ENCODE data around the gene ARHGAP31. TPM values are rescaled to one million over a fixed set of nuclear protein-coding genes. Genes with fewer than 3 reads are reported as not detected.
A peak's percentile ranks its signal among the peaks of the same experiment; 100 is the strongest.
"Not testable (repeated sequence)": the region's sequence is repeated elsewhere in the genome, so short reads cannot be mapped to it uniquely, and the experiment has no call there.

Gene ARHGAP31
- total RNA-seq, 6 experiments from 2014 or later: 1.6 to 8.7 (median 4.9) TPM

- 47% methylated on average over 6 of the region's 6 CpGs for WGBS (ENCODE audit: insufficient coverage, low coverage, low lambda C conversion rate, missing lambda C conversion rate)
- intact Hi-C loops (cut with DNase I): no loop called here
- H3K4me1 ChIP-seq: peaks cover 0 to 7% (median 0%) of the 10 kb centered on the region in 4 donors
- no peak overlapping the region for H3K27ac ChIP-seq
- peak; percentile 42 to 82 (median 54) for ATAC-seq
- no peaks in the 10 kb centered on the region for H3K9me3 ChIP-seq
- H3K4me3 ChIP-seq: no peak overlapping the region
- TF ChIP-seq POLR2A (IDR thresholded peaks at IDR 0.05) (no peak), CTCF (IDR thresholded peaks at IDR 0.05) (peak in 3 of 4 donors; percentile 22 to 38 (median 30))
- DNase-seq: no peak
- H3K27me3 ChIP-seq: no peaks in the 10 kb centered on the region
- H3K36me3 ChIP-seq: no peaks in the 10 kb centered on the region
Measured at GRCh38 chr3:119352863-119353527, 58.8 kb downstream of the ARHGAP31 start.

- 87% methylated on average over 5 of the region's 5 CpGs for WGBS (ENCODE audit: insufficient coverage, low coverage, low lambda C conversion rate, missing lambda C conversion rate)
Measured at GRCh38 chr3:119355608-119356007, 61.4 kb downstream of the ARHGAP31 start.

GRCh38 chr3:119356646-119357045, 62.5 kb downstream of the ARHGAP31 start:
- no peak overlapping the region for H3K4me3 ChIP-seq
- ATAC-seq (no peak), DNase-seq (no peak)
- H3K27me3 ChIP-seq: no peaks in the 10 kb centered on the region
- H3K4me1 ChIP-seq: no peaks in the 10 kb centered on the region
- no peaks in the 10 kb centered on the region for H3K36me3 ChIP-seq
- H3K9me3 ChIP-seq: no peaks in the 10 kb centered on the region
- TF ChIP-seq POLR2A (IDR thresholded peaks at IDR 0.05) (no peak), CTCF (IDR thresholded peaks at IDR 0.05) (no peak)
- H3K27ac ChIP-seq: no peak overlapping the region
- intact Hi-C loops (cut with DNase I): no loop called here

More at GRCh38 chr3:119355608-119356007, 61.4 kb downstream of the ARHGAP31 start:
- H3K4me1 ChIP-seq; H3K9me3 ChIP-seq; H3K36me3 ChIP-seq; H3K4me3 ChIP-seq; H3K27me3 ChIP-seq; H3K27ac ChIP-seq; DNase-seq; intact Hi-C loops (cut with DNase I); ATAC-seq: not testable (repeated sequence)

- DNase-seq (no peak), ATAC-seq (peak in 2 of 4 donors; percentile 32 to 33)
- no peaks in the 10 kb centered on the region for H3K27me3 ChIP-seq
- H3K27ac ChIP-seq: no peak overlapping the region
- H3K4me1 ChIP-seq: no peaks in the 10 kb centered on the region
- TF ChIP-seq CTCF (IDR thresholded peaks at IDR 0.05) (no peak), POLR2A (IDR thresholded peaks at IDR 0.05) (no peak)
- H3K9me3 ChIP-seq: no peaks in the 10 kb centered on the region
- no peak overlapping the region for H3K4me3 ChIP-seq
- WGBS (ENCODE audit: insufficient coverage, low coverage, low lambda C conversion rate, missing lambda C conversion rate): 33% methylated on average over 6 of the region's 6 CpGs
- intact Hi-C loops (cut with DNase I): no loop called here
- no peaks in the 10 kb centered on the region for H3K36me3 ChIP-seq
Measured at GRCh38 chr3:119357190-119357589, 63.0 kb downstream of the ARHGAP31 start.

- 43% methylated on average over 11 of the region's 11 CpGs for WGBS (ENCODE audit: insufficient coverage, low coverage, low lambda C conversion rate, missing lambda C conversion rate)
- ATAC-seq: no peak
- no peak for DNase-seq
- no peaks in the 10 kb centered on the region for H3K9me3 ChIP-seq
- no peaks in the 10 kb centered on the region for H3K27me3 ChIP-seq
- no peaks in the 10 kb centered on the region for H3K4me1 ChIP-seq
- H3K27ac ChIP-seq: no peak overlapping the region
- no peak overlapping the region for H3K4me3 ChIP-seq
- H3K36me3 ChIP-seq: no peaks in the 10 kb centered on the region
- TF ChIP-seq CTCF (IDR thresholded peaks at IDR 0.05): no peak
- TF ChIP-seq POLR2A (IDR thresholded peaks at IDR 0.05): no peak
- intact Hi-C loops (cut with DNase I): no loop called here
Measured at GRCh38 chr3:119359476-119360326, 65.5 kb downstream of the ARHGAP31 start.

Measured in right lobe of liver (tissue), 6 donors.